HCEC 1CT (cell line): ENCODE results near the gene DSG3.

Experiments used
- DNase-seq: peaks from one replicate; pipeline ENCODE4 v3.0.0-alpha.2; 2017

DSG3 gene

GRCh38 chr18:31436825-31437224, 10.7 kb upstream of the DSG3 start:
- no peak for DNase-seq

- no peak for DNase-seq
Measured at GRCh38 chr18:31438402-31438801, 9.1 kb upstream of the DSG3 start.

GRCh38 chr18:31439807-31440325, 7.7 kb upstream of the DSG3 start:
- no peak for DNase-seq

- DNase-seq = no peak
Measured at GRCh38 chr18:31440787-31441186, 6.8 kb upstream of the DSG3 start.

GRCh38 chr18:31441493-31441892, 6.0 kb upstream of the DSG3 start:
- DNase-seq = no peak

- no peak for DNase-seq
Measured at GRCh38 chr18:31444142-31444541, 3.4 kb upstream of the DSG3 start.

- no peak for DNase-seq
Measured at GRCh38 chr18:31445908-31446307, 1.6 kb upstream of the DSG3 start.

- DNase-seq = no peak
Measured at GRCh38 chr18:31446854-31447253, 687 bp upstream of the DSG3 start.

- no peak for DNase-seq
Measured at GRCh38 chr18:31450409-31450808, 2.9 kb downstream of the DSG3 start.

GRCh38 chr18:31451625-31452024, 4.1 kb downstream of the DSG3 start:
- DNase-seq = no peak

- DNase-seq = no peak
Measured at GRCh38 chr18:31454066-31454708, 6.6 kb downstream of the DSG3 start.

GRCh38 chr18:31469629-31470028, 22.1 kb downstream of the DSG3 start:
- DNase-seq = no peak

GRCh38 chr18:31478688-31479087, 31.1 kb downstream of the DSG3 start:
- no peak for DNase-seq

- no peak for DNase-seq
Measured at GRCh38 chr18:31482051-31482450, 34.5 kb downstream of the DSG3 start.

- no peak for DNase-seq
Measured at GRCh38 chr18:31483396-31483795, 35.9 kb downstream of the DSG3 start.

GRCh38 chr18:31484461-31484860, 36.9 kb downstream of the DSG3 start:
- no peak for DNase-seq

GRCh38 chr18:31486165-31486564, 38.6 kb downstream of the DSG3 start:
- DNase-seq = no peak

- DNase-seq = no peak
Measured at GRCh38 chr18:31487246-31488015, 39.9 kb downstream of the DSG3 start.

- DNase-seq = no peak
Measured at GRCh38 chr18:31489311-31489710, 41.8 kb downstream of the DSG3 start.

- no peak for DNase-seq
Measured at GRCh38 chr18:31490387-31490786, 42.8 kb downstream of the DSG3 start.

GRCh38 chr18:31490833-31491232, 43.3 kb downstream of the DSG3 start:
- no peak for DNase-seq

- DNase-seq = no peak
Measured at GRCh38 chr18:31491586-31491985, 44.0 kb downstream of the DSG3 start.

GRCh38 chr18:31492671-31493070, 45.1 kb downstream of the DSG3 start:
- DNase-seq = no peak

- DNase-seq = no peak
Measured at GRCh38 chr18:31493171-31493570, 45.6 kb downstream of the DSG3 start.

GRCh38 chr18:31493941-31494340, 46.4 kb downstream of the DSG3 start:
- no peak for DNase-seq
